Endometrium (tissue), 2 donors: ENCODE data around the gene ZNF124.
"Not testable (repeated sequence)": the region's sequence is repeated elsewhere in the genome, so short reads cannot be mapped to it uniquely, and the experiment has no call there.

Experiments used
- FAIRE-seq: peaks from 2 replicates; lab custom pipeline; 2012; peaks lifted over from hg19 to GRCh38; lab: Jason Lieb, UNC
- donor health status: control.
- donor health status: control.

Gene ZNF124

GRCh38 chr1:247172996-247173395, 1.2 kb upstream of the ZNF124 start:
- FAIRE-seq = no peak

- not testable (repeated sequence) for FAIRE-seq
Measured at GRCh38 chr1:247171443-247171842, 377 bp downstream of the ZNF124 start.

- no peak for FAIRE-seq
Measured at GRCh38 chr1:247165674-247166073, 6.1 kb downstream of the ZNF124 start.

GRCh38 chr1:247164694-247165093, 7.1 kb downstream of the ZNF124 start:
- FAIRE-seq = no peak

- no peak for FAIRE-seq
Measured at GRCh38 chr1:247156787-247157232, 15.0 kb downstream of the ZNF124 start.

- no peak for FAIRE-seq
Measured at GRCh38 chr1:247147781-247148180, 24.0 kb downstream of the ZNF124 start.

DNA sequence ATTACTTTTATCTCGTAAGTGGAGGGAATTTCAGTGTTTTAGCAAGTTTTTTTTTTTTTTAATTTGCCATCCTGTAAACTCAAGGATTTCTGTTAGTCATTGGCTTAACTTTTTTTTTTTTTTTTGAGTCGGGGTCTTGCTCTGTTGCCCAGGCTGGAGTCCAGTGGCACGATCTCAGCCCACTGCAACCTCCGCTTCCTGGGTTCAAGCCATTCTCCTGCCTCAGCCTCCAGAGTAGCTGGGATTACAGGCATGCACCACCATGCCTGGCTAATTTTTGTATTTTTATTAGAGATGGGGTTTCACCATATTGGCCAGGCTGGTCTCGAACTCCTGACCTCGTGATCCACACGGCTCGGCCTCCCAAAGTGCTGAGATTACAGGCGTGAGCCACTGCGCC, 24.7 kb downstream of the ZNF124 start:
- not testable (repeated sequence) for FAIRE-seq

GRCh38 chr1:247146671-247147070, 25.1 kb downstream of the ZNF124 start:
- FAIRE-seq = no peak

- FAIRE-seq = no peak
Measured at GRCh38 chr1:247145279-247145678, 26.5 kb downstream of the ZNF124 start.

- not testable (repeated sequence) for FAIRE-seq
Measured at GRCh38 chr1:247139557-247139956, 32.3 kb downstream of the ZNF124 start.

- FAIRE-seq = no peak
Measured at GRCh38 chr1:247131236-247131635, 40.6 kb downstream of the ZNF124 start.

DNA sequence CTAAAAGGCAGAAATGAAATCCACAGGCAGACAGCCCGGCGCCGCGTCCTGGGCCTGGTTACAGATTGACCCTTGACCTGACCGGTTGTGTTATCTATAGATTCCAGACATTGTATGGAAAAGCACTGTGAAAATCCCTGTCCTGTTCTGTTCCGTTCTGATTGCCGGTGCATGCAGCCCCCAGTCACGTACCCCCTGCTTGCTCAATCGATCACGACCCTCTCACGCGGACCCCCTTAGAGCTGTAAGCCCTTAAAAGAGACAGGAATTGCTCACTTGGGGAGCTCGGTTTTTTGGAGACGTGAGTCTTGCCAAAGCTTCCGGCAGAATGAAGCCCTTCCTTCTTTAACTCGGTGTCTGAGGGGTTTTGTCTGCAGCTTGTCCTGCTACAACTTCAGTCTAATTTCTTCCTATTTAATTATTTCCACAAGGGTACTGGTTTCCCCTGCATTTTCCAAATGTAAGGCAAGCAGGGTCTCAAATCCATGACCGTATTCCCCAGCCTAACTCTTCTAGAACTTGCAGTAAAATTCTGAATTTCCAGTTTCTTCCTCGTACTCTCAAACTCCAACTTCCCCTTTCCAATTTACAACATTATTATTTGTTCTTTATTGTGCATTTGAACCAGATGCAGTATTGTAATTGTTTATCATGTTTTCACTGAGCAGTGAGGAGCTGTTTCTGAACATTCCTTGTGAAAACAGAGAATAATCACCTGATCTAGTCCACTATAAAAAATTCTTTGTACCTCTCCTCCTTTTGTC, 44.1 kb downstream of the ZNF124 start:
- FAIRE-seq = not testable (repeated sequence)

GRCh38 chr1:247126601-247127000, 45.2 kb downstream of the ZNF124 start:
- FAIRE-seq = not testable (repeated sequence)

DNA sequence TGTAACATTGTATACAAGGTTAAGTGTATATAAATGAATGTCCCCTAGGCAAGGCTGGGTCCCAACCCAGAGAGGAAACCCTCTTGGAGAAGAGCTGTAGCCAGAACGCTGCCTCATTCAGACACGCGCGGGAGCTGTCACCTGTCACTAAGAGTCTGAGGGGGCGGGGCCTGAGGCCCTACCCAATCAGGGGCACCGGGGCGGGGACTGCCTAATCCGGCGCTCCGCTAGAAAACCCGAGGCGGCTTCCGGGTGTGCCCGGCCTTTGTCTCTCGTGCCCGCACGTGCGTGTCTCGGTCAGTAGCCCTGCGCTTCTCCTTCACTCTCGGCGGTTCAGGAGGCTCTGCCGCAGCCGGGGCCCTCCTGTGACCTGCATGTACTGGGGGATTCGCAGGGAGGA, 45.7 kb downstream of the ZNF124 start:
- peak; percentile 85 for FAIRE-seq

DNA sequence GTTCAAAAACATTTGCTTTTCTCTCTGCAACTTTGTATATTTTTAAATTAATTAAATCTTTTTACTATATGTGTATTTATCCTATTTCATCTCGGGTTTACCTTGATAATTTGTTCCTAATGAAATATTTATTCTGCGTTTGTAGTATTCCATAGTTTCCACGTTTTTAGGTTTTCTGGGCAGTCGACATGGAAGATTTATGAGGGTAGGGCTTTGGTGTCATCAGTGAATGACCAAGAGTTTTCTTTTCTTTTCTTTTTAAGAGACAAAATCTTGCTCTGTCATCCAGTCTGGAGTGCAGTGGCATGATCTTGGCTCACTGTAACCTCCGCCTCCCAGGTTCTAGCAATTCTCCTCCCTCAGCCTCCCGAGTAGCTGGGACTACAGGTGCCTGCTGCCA, 50.4 kb downstream of the ZNF124 start:
- FAIRE-seq = no peak

- FAIRE-seq = not testable (repeated sequence)
Measured at GRCh38 chr1:247120408-247120668, 51.5 kb downstream of the ZNF124 start.

- no peak for FAIRE-seq
Measured at GRCh38 chr1:247119600-247120407, 52.0 kb downstream of the ZNF124 start.

GRCh38 chr1:247118946-247119446, 52.8 kb downstream of the ZNF124 start:
- no peak for FAIRE-seq

DNA sequence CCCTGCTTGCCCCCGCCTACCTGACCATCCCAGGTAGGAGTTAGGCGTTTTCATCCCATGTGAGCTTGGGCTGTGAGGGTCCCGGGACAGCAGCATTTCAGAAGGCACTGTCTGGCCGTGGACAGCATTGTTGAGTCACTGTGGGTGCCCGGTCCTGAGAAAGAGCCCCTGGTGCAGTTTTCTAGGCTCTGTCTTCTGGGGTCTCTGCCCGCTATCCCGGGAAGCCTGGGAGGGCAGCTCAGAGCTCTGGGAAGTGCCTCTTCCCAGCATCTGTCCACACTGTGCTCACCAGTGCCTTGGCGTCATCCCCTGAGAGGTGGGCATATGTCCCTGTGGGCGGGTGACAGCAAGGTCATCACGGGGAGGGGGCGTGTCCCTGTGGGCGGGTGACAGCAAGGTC, 56.3 kb downstream of the ZNF124 start:
- FAIRE-seq = no peak

- FAIRE-seq = no peak
Measured at GRCh38 chr1:247115141-247115510, 56.7 kb downstream of the ZNF124 start.

GRCh38 chr1:247114351-247115140, 57.3 kb downstream of the ZNF124 start:
- FAIRE-seq = no peak

- no peak for FAIRE-seq
Measured at GRCh38 chr1:247113733-247114271, 58.0 kb downstream of the ZNF124 start.
